ENCODE data around the gene PRDM1. TPM values are rescaled to one million over a fixed set of nuclear protein-coding genes. Genes with fewer than 3 reads are reported as not detected.

Gene PRDM1
- total RNA-seq, 1 donor from 2014 or later: 0.85 TPM

GRCh38 chr6:106120406-106120805, 34.3 kb downstream of the PRDM1 start:
- H3K27ac ChIP-seq (replicated peaks): no peak overlapping the region
- intact Hi-C loops (cut with micrococcal nuclease): no loop called here
- no peak for DNase-seq
- no peaks in the 10 kb centered on the region for H3K4me1 ChIP-seq
- no peaks in the 10 kb centered on the region for H3K36me3 ChIP-seq
- H3K27me3 ChIP-seq (ENCODE audit: low read depth): peaks cover 11% of the 10 kb centered on the region
- TF ChIP-seq, protein P1, sequence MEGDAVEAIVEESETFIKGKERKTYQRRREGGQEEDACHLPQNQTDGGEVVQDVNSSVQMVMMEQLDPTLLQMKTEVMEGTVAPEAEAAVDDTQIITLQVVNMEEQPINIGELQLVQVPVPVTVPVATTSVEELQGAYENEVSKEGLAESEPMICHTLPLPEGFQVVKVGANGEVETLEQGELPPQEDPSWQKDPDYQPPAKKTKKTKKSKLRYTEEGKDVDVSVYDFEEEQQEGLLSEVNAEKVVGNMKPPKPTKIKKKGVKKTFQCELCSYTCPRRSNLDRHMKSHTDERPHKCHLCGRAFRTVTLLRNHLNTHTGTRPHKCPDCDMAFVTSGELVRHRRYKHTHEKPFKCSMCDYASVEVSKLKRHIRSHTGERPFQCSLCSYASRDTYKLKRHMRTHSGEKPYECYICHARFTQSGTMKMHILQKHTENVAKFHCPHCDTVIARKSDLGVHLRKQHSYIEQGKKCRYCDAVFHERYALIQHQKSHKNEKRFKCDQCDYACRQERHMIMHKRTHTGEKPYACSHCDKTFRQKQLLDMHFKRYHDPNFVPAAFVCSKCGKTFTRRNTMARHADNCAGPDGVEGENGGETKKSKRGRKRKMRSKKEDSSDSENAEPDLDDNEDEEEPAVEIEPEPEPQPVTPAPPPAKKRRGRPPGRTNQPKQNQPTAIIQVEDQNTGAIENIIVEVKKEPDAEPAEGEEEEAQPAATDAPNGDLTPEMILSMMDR (IDR thresholded peaks at IDR 0.05; ENCODE audit: borderline replicate concordance): no peak
- no peaks in the 10 kb centered on the region for H3K9me3 ChIP-seq (replicated peaks)
- H3K4me3 ChIP-seq: no peak overlapping the region

- no peak for DNase-seq
- Histone ChIP-seq H3K27me3 (ENCODE audit: low read depth) (peaks cover 25% of the 10 kb centered on the region), H3K27ac (replicated peaks) (no peak overlapping the region), H3K36me3 (no peaks in the 10 kb centered on the region), H3K4me3 (no peak overlapping the region), H3K4me1 (no peaks in the 10 kb centered on the region), H3K9me3 (replicated peaks) (no peaks in the 10 kb centered on the region)
- intact Hi-C loops (cut with micrococcal nuclease): no loop called here
- TF ChIP-seq, protein P1 (IDR thresholded peaks at IDR 0.05; ENCODE audit: borderline replicate concordance): no peak
These were observed 36.3 kb downstream of the PRDM1 start for GRCh38 chr6:106122306-106122918.

DNA sequence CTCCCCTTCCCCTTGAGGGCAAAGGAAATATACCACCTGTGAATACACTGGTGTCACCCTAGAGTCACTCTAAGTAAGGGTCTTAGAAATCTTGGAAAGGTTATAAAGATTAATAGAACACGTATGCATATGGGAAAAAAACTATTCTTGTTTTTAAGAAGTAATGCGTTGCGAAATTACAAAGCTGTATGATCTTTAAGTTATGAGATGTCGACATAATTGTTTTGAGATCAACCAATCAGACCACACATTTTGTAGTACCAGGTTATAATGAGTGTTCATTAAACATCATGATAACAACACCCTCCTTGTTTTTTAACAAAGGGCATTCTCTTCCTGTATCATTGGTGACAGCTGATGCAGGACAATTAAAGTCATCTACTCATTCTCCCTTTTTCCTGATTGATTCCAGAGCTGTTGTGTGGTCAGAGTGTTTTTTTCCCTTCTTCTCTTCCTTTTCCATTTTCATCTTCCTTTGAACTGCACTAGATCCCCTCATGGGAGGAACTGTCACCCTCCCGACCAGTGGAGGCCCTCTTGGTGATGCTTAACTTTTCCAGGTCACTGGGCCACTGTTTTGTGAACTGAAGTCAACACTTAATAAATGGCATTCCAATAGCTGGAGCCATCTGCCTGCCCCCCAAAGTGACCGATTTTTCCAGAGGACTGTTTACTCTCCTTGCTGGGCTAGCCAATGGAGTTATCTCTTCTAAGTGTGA, 37.0 kb downstream of the PRDM1 start:
- intact Hi-C loops (cut with micrococcal nuclease): no loop called here
- DNase-seq: no peak
- H3K4me3 ChIP-seq: no peak overlapping the region
- no peaks in the 10 kb centered on the region for H3K4me1 ChIP-seq
- H3K9me3 ChIP-seq (replicated peaks): no peaks in the 10 kb centered on the region
- H3K27me3 ChIP-seq (ENCODE audit: low read depth): peaks cover 25% of the 10 kb centered on the region
- TF ChIP-seq, protein P1 (IDR thresholded peaks at IDR 0.05; ENCODE audit: borderline replicate concordance): no peak
- H3K27ac ChIP-seq (replicated peaks): no peak overlapping the region
- no peaks in the 10 kb centered on the region for H3K36me3 ChIP-seq

GRCh38 chr6:106124015-106124414, 37.9 kb downstream of the PRDM1 start:
- Histone ChIP-seq H3K4me1 (no peaks in the 10 kb centered on the region), H3K27me3 (ENCODE audit: low read depth) (peaks cover 25% of the 10 kb centered on the region), H3K27ac (replicated peaks) (no peak overlapping the region), H3K9me3 (replicated peaks) (no peaks in the 10 kb centered on the region), H3K36me3 (no peaks in the 10 kb centered on the region), H3K4me3 (no peak overlapping the region)
- intact Hi-C loops (cut with micrococcal nuclease): no loop called here
- TF ChIP-seq, protein P1 (IDR thresholded peaks at IDR 0.05; ENCODE audit: borderline replicate concordance): no peak
- DNase-seq: no peak

GRCh38 chr6:106124437-106125430, 38.6 kb downstream of the PRDM1 start:
- Histone ChIP-seq H3K27ac (replicated peaks) (no peak overlapping the region), H3K4me3 (no peak overlapping the region), H3K9me3 (replicated peaks) (no peaks in the 10 kb centered on the region), H3K36me3 (no peaks in the 10 kb centered on the region), H3K4me1 (no peaks in the 10 kb centered on the region), H3K27me3 (ENCODE audit: low read depth) (peaks cover 25% of the 10 kb centered on the region)
- TF ChIP-seq, protein P1 (IDR thresholded peaks at IDR 0.05; ENCODE audit: borderline replicate concordance): no peak
- DNase-seq: no peak
- intact Hi-C loops (cut with micrococcal nuclease): no loop called here
